ENCODE measurements around the gene SLC34A1.
"Not testable (repeated sequence)": the region's sequence is repeated elsewhere in the genome, so short reads cannot be mapped to it uniquely, and the experiment has no call there.

SLC34A1 gene

GRCh38 chr5:177354711-177355110 lies 29.5 kb upstream of the SLC34A1 start:
- in situ Hi-C loops (cut with MboI; ENCODE audit: low sequenced_read_pairs) = no loop called here

GRCh38 chr5:177355162-177355867 lies 28.9 kb upstream of the SLC34A1 start:
- in situ Hi-C loops (cut with MboI; ENCODE audit: low sequenced_read_pairs) = no loop called here

GRCh38 chr5:177355868-177356168 lies 28.4 kb upstream of the SLC34A1 start:
- in situ Hi-C loops (cut with MboI; ENCODE audit: low sequenced_read_pairs) = no loop called here

GRCh38 chr5:177356746-177357145 lies 27.5 kb upstream of the SLC34A1 start:
- in situ Hi-C loops (cut with MboI; ENCODE audit: low sequenced_read_pairs) = no loop called here

GRCh38 chr5:177357146-177357458 lies 27.1 kb upstream of the SLC34A1 start:
- in situ Hi-C loops (cut with MboI; ENCODE audit: low sequenced_read_pairs) = no loop called here

GRCh38 chr5:177357459-177358351 lies 26.5 kb upstream of the SLC34A1 start, which contains the start of gene RGS14:
Gene RGS14 (plus strand): TSS chr5:177357924. CDS start chr5:177358025, 101 bp downstream.
- in situ Hi-C loops (cut with MboI; ENCODE audit: low sequenced_read_pairs) = no loop called here

- in situ Hi-C loops (cut with MboI; ENCODE audit: low sequenced_read_pairs) = no loop called here
Measured at GRCh38 chr5:177358370-177358819, 25.8 kb upstream of the SLC34A1 start.

GRCh38 chr5:177359451-177359851 lies 24.8 kb upstream of the SLC34A1 start:
- in situ Hi-C loops (cut with MboI; ENCODE audit: low sequenced_read_pairs) = no loop called here

- in situ Hi-C loops (cut with MboI; ENCODE audit: low sequenced_read_pairs) = no loop called here
Measured at GRCh38 chr5:177359860-177360259, 24.4 kb upstream of the SLC34A1 start.

- in situ Hi-C loops (cut with MboI; ENCODE audit: low sequenced_read_pairs) = not testable (repeated sequence)
Measured at GRCh38 chr5:177360740-177361139, 23.5 kb upstream of the SLC34A1 start.

GRCh38 chr5:177361418-177362291 lies 22.6 kb upstream of the SLC34A1 start:
- in situ Hi-C loops (cut with MboI; ENCODE audit: low sequenced_read_pairs) = no loop called here

- in situ Hi-C loops (cut with MboI; ENCODE audit: low sequenced_read_pairs) = no loop called here
Measured at GRCh38 chr5:177362292-177362609, 22.0 kb upstream of the SLC34A1 start.

- in situ Hi-C loops (cut with MboI; ENCODE audit: low sequenced_read_pairs) = no loop called here
Measured at GRCh38 chr5:177362610-177363507, 21.4 kb upstream of the SLC34A1 start.

GRCh38 chr5:177363565-177363964 lies 20.7 kb upstream of the SLC34A1 start:
- in situ Hi-C loops (cut with MboI; ENCODE audit: low sequenced_read_pairs) = no loop called here

- in situ Hi-C loops (cut with MboI; ENCODE audit: low sequenced_read_pairs) = no loop called here
Measured at GRCh38 chr5:177364159-177364962, 19.9 kb upstream of the SLC34A1 start.

GRCh38 chr5:177365845-177366527 lies 18.2 kb upstream of the SLC34A1 start:
- in situ Hi-C loops (cut with MboI; ENCODE audit: low sequenced_read_pairs) = no loop called here

- in situ Hi-C loops (cut with MboI; ENCODE audit: low sequenced_read_pairs) = no loop called here
Measured at GRCh38 chr5:177366528-177367322, 17.5 kb upstream of the SLC34A1 start.

GRCh38 chr5:177367323-177367848 lies 16.8 kb upstream of the SLC34A1 start:
- in situ Hi-C loops (cut with MboI; ENCODE audit: low sequenced_read_pairs) = no loop called here

Measured in HL-60/S4 treated with phorbol 12-myristate 13-acetate at 8.2 ng/mL for 4 days and 3 days (cell line).